MM.1S (cell line): ENCODE results near the gene NLRP9.

Experiments
- DNase-seq: peaks from one replicate; pipeline ENCODE4 v3.0.0-alpha.2; 2015
- H2AFZ ChIP-seq: fragments of 300-600 bp; sonication (generic); 2 replicates; pipeline ENCODE4 v1.6.0; 2016; ENCODE audit warnings: antibody characterized with exemption, low read length
- H3F3A ChIP-seq: fragments of 300-600 bp; sonication (generic); 2 replicates; pipeline ENCODE4 v1.6.1; 2016; ENCODE audit warnings: mild to moderate bottlenecking, antibody characterized with exemption, low read length, moderate library complexity, mixed read lengths; ENCODE audit not compliant: insufficient read depth
- H3K27ac ChIP-seq: fragments of 300-600 bp; sonication (generic); 2 replicates; pipeline ENCODE4 v1.5.1; 2016; ENCODE audit warnings: mild to moderate bottlenecking, low read length
- H3K27me3 ChIP-seq: fragments of 300-600 bp; sonication (generic); replicated peaks from 2 replicates; pipeline ENCODE4 v1.6.0; 2016; ENCODE audit warnings: low read length; ENCODE audit not compliant: insufficient read depth
- H3K36me3 ChIP-seq: fragments of 300-600 bp; sonication (generic); replicated peaks from 2 replicates; pipeline ENCODE4 v1.6.1; 2016; ENCODE audit warnings: mild to moderate bottlenecking, low read length, mixed read lengths; ENCODE audit not compliant: insufficient read depth
- H3K4me1 ChIP-seq: fragments of 300-600 bp; sonication (generic); 2 replicates; pipeline ENCODE4 v1.6.1; 2016; ENCODE audit warnings: low read length, mixed read lengths
- H3K4me2 ChIP-seq: fragments of 300-600 bp; sonication (generic); 2 replicates; pipeline ENCODE4 v1.6.0; 2016; ENCODE audit warnings: low read depth, low read length
- H3K4me3 ChIP-seq: fragments of 300-600 bp; sonication (generic); 2 replicates; pipeline ENCODE4 v1.5.1; 2016; ENCODE audit warnings: low read length, mixed read lengths
- H3K79me2 ChIP-seq: fragments of 300-600 bp; sonication (generic); 2 replicates; pipeline ENCODE4 v1.6.1; 2016; ENCODE audit warnings: mixed run types, low read length, mixed read lengths
- H3K9ac ChIP-seq: fragments of 300-600 bp; sonication (generic); 2 replicates; pipeline ENCODE4 v1.6.1; 2016; ENCODE audit warnings: low read length, mixed read lengths
- H3K9me2 ChIP-seq: fragments of 300-600 bp; sonication (generic); replicated peaks from 2 replicates; pipeline ENCODE4 v1.6.1; 2016; ENCODE audit warnings: mild to moderate bottlenecking, low read length, mixed read lengths; ENCODE audit not compliant: insufficient read depth
- H3K9me3 ChIP-seq: fragments of 300-600 bp; sonication (generic); replicated peaks from 2 replicates; pipeline ENCODE4 v1.6.1; 2016; ENCODE audit warnings: mild to moderate bottlenecking, low read length, mixed read lengths; ENCODE audit not compliant: insufficient read depth
- H4K20me1 ChIP-seq: fragments of 300-600 bp; sonication (generic); 2 replicates; pipeline ENCODE4 v1.6.1; 2016; ENCODE audit warnings: mild to moderate bottlenecking, low read length, moderate library complexity, mixed read lengths; ENCODE audit not compliant: insufficient read depth
- CTCF ChIP-seq: fragments of 300-600 bp; sonication (generic); IDR thresholded peaks from 2 replicates; pipeline ENCODE4 v1.5.1; 2016; ENCODE audit warnings: antibody characterized with exemption, low read length, mixed read lengths
- EZH2 ChIP-seq: fragments of 300-600 bp; sonication (generic); optimal IDR thresholded peaks from 2 replicates; pipeline ENCODE3; 2017; ENCODE audit warnings: low read depth, mild to moderate bottlenecking, antibody characterized with exemption, low read length, mixed read lengths
- EZH2phosphoT487 ChIP-seq: fragments of 300-600 bp; sonication (generic); IDR thresholded peaks from 2 replicates; pipeline ENCODE4 v1.6.1; 2018; ENCODE audit warnings: antibody characterized with exemption, low read length

Gene NLRP9

GRCh38 chr19:55695511-55696290, 42.5 kb downstream of the NLRP9 start:
- H3K79me2 ChIP-seq, result no peaks in the 10 kb centered on the region
- H3K4me1 ChIP-seq, result no peaks in the 10 kb centered on the region
- no peak overlapping the region for H3K4me3 ChIP-seq
- DNase-seq, result no peak
- TF ChIP-seq EZH2phosphoT487, result no peak
- no peaks in the 10 kb centered on the region for H3K27me3 ChIP-seq
- H3F3A ChIP-seq, result no peaks in the 10 kb centered on the region
- no peak overlapping the region for H3K4me2 ChIP-seq
- no peaks in the 10 kb centered on the region for H3K9me3 ChIP-seq
- H3K27ac ChIP-seq, result no peak overlapping the region
- H3K9ac ChIP-seq, result no peak overlapping the region
- no peaks in the 10 kb centered on the region for H3K9me2 ChIP-seq
- H3K36me3 ChIP-seq, result no peaks in the 10 kb centered on the region
- H4K20me1 ChIP-seq, result no peaks in the 10 kb centered on the region
- H2AFZ ChIP-seq, result no peak overlapping the region

GRCh38 chr19:55694656-55695491, 43.3 kb downstream of the NLRP9 start:
- no peaks in the 10 kb centered on the region for H4K20me1 ChIP-seq
- H3K9ac ChIP-seq, result no peak overlapping the region
- no peak overlapping the region for H3K4me2 ChIP-seq
- H3F3A ChIP-seq, result no peaks in the 10 kb centered on the region
- TF ChIP-seq CTCF, result no peak
- no peak for TF ChIP-seq EZH2phosphoT487
- no peak for TF ChIP-seq EZH2
- no peaks in the 10 kb centered on the region for H3K79me2 ChIP-seq
- no peaks in the 10 kb centered on the region for H3K4me1 ChIP-seq
- no peaks in the 10 kb centered on the region for H3K9me2 ChIP-seq
- no peak overlapping the region for H3K27ac ChIP-seq
- H2AFZ ChIP-seq, result no peak overlapping the region
- H3K9me3 ChIP-seq, result no peaks in the 10 kb centered on the region
- no peaks in the 10 kb centered on the region for H3K27me3 ChIP-seq
- no peak for DNase-seq
- H3K4me3 ChIP-seq, result no peak overlapping the region
- no peaks in the 10 kb centered on the region for H3K36me3 ChIP-seq

- no peak overlapping the region for H3K27ac ChIP-seq
- no peak overlapping the region for H2AFZ ChIP-seq
- H3K9ac ChIP-seq, result no peak overlapping the region
- H3F3A ChIP-seq, result no peaks in the 10 kb centered on the region
- H4K20me1 ChIP-seq, result no peaks in the 10 kb centered on the region
- no peak for TF ChIP-seq CTCF
- no peak for TF ChIP-seq EZH2phosphoT487
- no peak for TF ChIP-seq EZH2
- H3K36me3 ChIP-seq, result no peaks in the 10 kb centered on the region
- no peak overlapping the region for H3K4me3 ChIP-seq
- H3K27me3 ChIP-seq, result no peaks in the 10 kb centered on the region
- no peaks in the 10 kb centered on the region for H3K9me2 ChIP-seq
- DNase-seq, result no peak
- H3K4me2 ChIP-seq, result no peak overlapping the region
- peaks cover 2% of the 10 kb centered on the region; the same call in 1 of the 2 replicates for H3K79me2 ChIP-seq
- H3K9me3 ChIP-seq, result no peaks in the 10 kb centered on the region
- no peaks in the 10 kb centered on the region for H3K4me1 ChIP-seq
These were observed 44.0 kb downstream of the NLRP9 start for GRCh38 chr19:55694241-55694655.
